Caco-2 (cell line): ENCODE data around the gene MMEL1. TPM values are rescaled to one million over a fixed set of nuclear protein-coding genes. Genes with fewer than 3 reads are reported as not detected.
A peak's percentile ranks its signal among the peaks of the same experiment; 100 is the strongest.

Experiments
- BruUV-seq: library from RNA; stranded (reverse); fragments of 400-500 nt; replicated peaks from 2 replicates; lab custom pipeline; 2021; lab: Mats Ljungman, UMichigan
- CTCF ChIA-PET: fragments of 300-600 bp; sonication (Branson Sonifier 250); formaldehyde crosslinking; loops from one replicate; lab custom pipeline; 2022; ENCODE audit warnings: antibody characterized with exemption; lab: Charles Lee
- POLR2A ChIA-PET: fragments of 300-600 bp; sonication (Branson Sonifier 250); formaldehyde crosslinking; loops from one replicate; lab custom pipeline; 2022; ENCODE audit warnings: antibody characterized with exemption; lab: Charles Lee
- DNase-seq, 2 experiments: peaks; one replicate each; pipeline versions ENCODE4 v3.0.0 to v3.0.0-alpha.2; 2020 to 2022
- H3K27me3 ChIP-seq: replicated peaks from 2 replicates; pipeline ENCODE4 v1.6.0; 2011; ENCODE audit warnings: low read length; ENCODE audit not compliant: control insufficient read depth, insufficient read depth
- H3K36me3 ChIP-seq: 2 replicates; pipeline ENCODE4 v1.5.1; 2011; ENCODE audit warnings: low read length; ENCODE audit not compliant: control insufficient read depth, insufficient read depth
- H3K4me1 ChIP-seq: fragments of 250-450 bp; sonication (Bioruptor Pico); 2 replicates; pipeline ENCODE4 v1.5.1; 2020; ENCODE audit warnings: mild to moderate bottlenecking
- H3K4me3 ChIP-seq: 2 replicates; pipeline ENCODE4 v1.5.1; 2011; ENCODE audit warnings: low read depth, mild to moderate bottlenecking, control low read depth, low read length
- H3K9me3 ChIP-seq: fragments of 250-450 bp; sonication (Bioruptor Pico); 2 replicates; pipeline ENCODE4 v1.5.1; 2020; ENCODE audit warnings: mild to moderate bottlenecking, moderate library complexity
- H3K27ac Mint-ChIP-seq: one replicate; pipeline ENCODE4 v1.8.0; 2022; ENCODE audit warnings: mixed read lengths; ENCODE audit not compliant: unreplicated experiment
- H3K27me3 Mint-ChIP-seq: one replicate; pipeline ENCODE4 v1.8.0; 2022; ENCODE audit warnings: mixed read lengths; ENCODE audit not compliant: insufficient read depth, unreplicated experiment
- H3K36me3 Mint-ChIP-seq: one replicate; pipeline ENCODE4 v1.8.0; 2022; ENCODE audit warnings: mild to moderate bottlenecking, mixed read lengths; ENCODE audit not compliant: insufficient read depth, unreplicated experiment
- H3K4me1 Mint-ChIP-seq: one replicate; pipeline ENCODE4 v1.8.0; 2022; ENCODE audit warnings: low read depth, mixed read lengths; ENCODE audit not compliant: unreplicated experiment
- H3K4me3 Mint-ChIP-seq: one replicate; pipeline ENCODE4 v1.8.0; 2022; ENCODE audit warnings: mild to moderate bottlenecking, moderate library complexity, mixed read lengths; ENCODE audit not compliant: unreplicated experiment
- H3K9me3 Mint-ChIP-seq: one replicate; pipeline ENCODE4 v1.8.0; 2022; ENCODE audit warnings: mixed read lengths; ENCODE audit not compliant: unreplicated experiment
- CTCF ChIP-seq, 2 experiments: fragments of 200-600 bp in 1 of 2; IDR thresholded peaks; 1 replicate in 1 of 2; 2 replicates in 1 of 2; pipeline versions ENCODE4 v1.5.1 to v1.8.0; 2011 to 2022; ENCODE audit warnings: antibody characterized with exemption in 1 of 2, control low read depth in 1 of 2, inconsistent platforms in 1 of 2, low read depth in 1 of 2, low read length in 1 of 2, mild to moderate bottlenecking in 1 of 2, moderate library complexity in 1 of 2; ENCODE audit not compliant: insufficient read depth in 1 of 2, severe bottlenecking in 1 of 2, unreplicated experiment in 1 of 2
- intact Hi-C: fragments of 100-400 bp; cut with micrococcal nuclease; formaldehyde crosslinking; loops from one replicate; pipeline ENCODE4 v1.10.0; 2022; ENCODE audit not compliant: unreplicated experiment
- total RNA-seq: library from RNA; stranded (reverse); gene quantifications from 2 replicates; pipeline ENCODE4 v1.2.3, GENCODE V29; 2022

The MMEL1 gene
- total RNA-seq, 1 experiment from 2014 or later = not detected

GRCh38 chr1:2630498-2631135 lies 2.2 kb downstream of the MMEL1 start:
- no peaks in the 10 kb centered on the region for H3K36me3 ChIP-seq
- no peaks in the 10 kb centered on the region for H3K4me1 ChIP-seq
- no peak overlapping the region for H3K27ac Mint-ChIP-seq
- intact Hi-C loops = no loop called here
- POLR2A ChIA-PET = no interaction called here
- no peaks in the 10 kb centered on the region for H3K9me3 Mint-ChIP-seq
- peaks cover 10% of the 10 kb centered on the region for H3K27me3 Mint-ChIP-seq
- H3K4me3 Mint-ChIP-seq = no peak overlapping the region
- no peak for DNase-seq
- no peaks in the 10 kb centered on the region for H3K9me3 ChIP-seq
- no TSS peak for BruUV-seq
- CTCF ChIA-PET = no interaction called here
- H3K4me1 Mint-ChIP-seq = no peaks in the 10 kb centered on the region
- peaks cover 5% of the 10 kb centered on the region for H3K36me3 Mint-ChIP-seq
- no peak for TF ChIP-seq CTCF (IDR thresholded peaks at IDR 0.05; ENCODE audit: insufficient read depth in 1 of 2, low read depth in 1 of 2, low read length in 1 of 2, severe bottlenecking in 1 of 2, unreplicated experiment in 1 of 2)
- no peaks in the 10 kb centered on the region for H3K27me3 ChIP-seq
- no peak overlapping the region for H3K4me3 ChIP-seq

GRCh38 chr1:2629627-2630497 lies 3.0 kb downstream of the MMEL1 start:
- Mint-ChIP-seq H3K36me3 (peaks cover 5% of the 10 kb centered on the region), H3K9me3 (no peaks in the 10 kb centered on the region), H3K27ac (no peak overlapping the region), H3K27me3 (peaks cover 10% of the 10 kb centered on the region), H3K4me1 (no peaks in the 10 kb centered on the region), H3K4me3 (no peak overlapping the region)
- H3K9me3 ChIP-seq = no peaks in the 10 kb centered on the region
- POLR2A ChIA-PET = no interaction called here
- no peaks in the 10 kb centered on the region for H3K36me3 ChIP-seq
- no peak for DNase-seq
- CTCF ChIA-PET = no interaction called here
- no peak overlapping the region for H3K4me3 ChIP-seq
- no peaks in the 10 kb centered on the region for H3K4me1 ChIP-seq
- H3K27me3 ChIP-seq = no peaks in the 10 kb centered on the region
- no peak for TF ChIP-seq CTCF (IDR thresholded peaks at IDR 0.05; ENCODE audit: insufficient read depth in 1 of 2, low read depth in 1 of 2, low read length in 1 of 2, severe bottlenecking in 1 of 2, unreplicated experiment in 1 of 2)
- BruUV-seq = no TSS peak
- intact Hi-C loops = no loop called here

- BruUV-seq = no TSS peak
- DNase-seq = peak in 1 of 2 experiments; percentile 22
- no peaks in the 10 kb centered on the region for H3K27me3 ChIP-seq
Measured at GRCh38 chr1:2628933-2629626, 3.7 kb downstream of the MMEL1 start.

More at GRCh38 chr1:2628933-2629626, 3.7 kb downstream of the MMEL1 start:
- intact Hi-C loops = no loop called here
- Mint-ChIP-seq H3K9me3 (no peaks in the 10 kb centered on the region), H3K36me3 (peaks cover 5% of the 10 kb centered on the region), H3K27ac (no peak overlapping the region), H3K4me1 (no peaks in the 10 kb centered on the region), H3K27me3 (peaks cover 10% of the 10 kb centered on the region), H3K4me3 (no peak overlapping the region)
- no peak for TF ChIP-seq CTCF (IDR thresholded peaks at IDR 0.05; ENCODE audit: insufficient read depth in 1 of 2, low read depth in 1 of 2, low read length in 1 of 2, severe bottlenecking in 1 of 2, unreplicated experiment in 1 of 2)
- no peaks in the 10 kb centered on the region for H3K9me3 ChIP-seq
- ChIA-PET CTCF (no interaction called here), POLR2A (no interaction called here)
- H3K4me3 ChIP-seq = peak overlapping the region; percentile 25
- no peaks in the 10 kb centered on the region for H3K4me1 ChIP-seq
- H3K36me3 ChIP-seq = no peaks in the 10 kb centered on the region
